GM19023 (cell line): ENCODE results near the gene DNAJC30.

Experiments
- ATAC-seq: cut with Tn5 transposase; IDR thresholded peaks from one replicate; pipeline ENCODE4 v1.9.1; 2021; ENCODE audit warnings: mild to moderate bottlenecking, moderate library complexity; ENCODE audit not compliant: unreplicated experiment

The DNAJC30 gene

DNA sequence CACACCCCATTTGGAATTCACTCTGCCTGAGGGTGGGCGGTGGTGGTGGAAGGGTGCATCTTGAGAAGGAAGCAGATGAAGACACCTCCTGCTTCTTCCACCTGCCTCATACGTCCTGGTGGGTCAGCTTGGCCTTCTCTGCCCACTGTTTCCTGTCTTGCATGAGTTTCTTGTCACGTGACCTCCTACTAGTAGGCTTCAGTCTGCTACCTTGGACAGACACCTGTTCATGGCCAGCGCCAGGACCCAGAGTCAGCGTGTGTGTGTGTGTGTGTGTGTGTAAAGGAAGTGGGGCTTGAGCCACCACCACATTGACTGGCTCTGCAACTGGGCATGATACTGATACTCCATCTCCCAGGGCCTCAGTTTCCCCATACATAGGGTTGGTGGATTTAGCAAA is 32.7 kb downstream of the DNAJC30 start:
- no peak for ATAC-seq

DNA sequence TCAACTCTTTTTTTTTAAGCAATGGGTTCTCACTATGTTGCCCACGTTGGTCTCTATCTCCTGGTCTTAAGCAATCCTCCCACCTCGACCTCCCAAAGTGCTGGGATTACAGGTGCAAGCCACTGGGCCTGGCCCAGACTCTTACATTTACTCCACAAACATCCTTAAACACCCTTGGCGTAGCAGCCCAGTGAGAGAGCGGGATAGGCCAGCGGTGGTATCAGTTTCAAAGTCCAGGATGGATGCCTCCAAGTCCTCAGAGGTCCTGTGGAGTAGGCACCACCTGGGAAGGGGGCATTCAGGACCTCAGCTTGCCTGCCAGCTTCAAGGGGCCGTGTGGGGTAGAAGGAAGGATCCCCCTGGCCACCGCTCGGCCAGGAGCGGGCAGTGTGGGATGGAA is 33.7 kb downstream of the DNAJC30 start:
- no peak for ATAC-seq

DNA sequence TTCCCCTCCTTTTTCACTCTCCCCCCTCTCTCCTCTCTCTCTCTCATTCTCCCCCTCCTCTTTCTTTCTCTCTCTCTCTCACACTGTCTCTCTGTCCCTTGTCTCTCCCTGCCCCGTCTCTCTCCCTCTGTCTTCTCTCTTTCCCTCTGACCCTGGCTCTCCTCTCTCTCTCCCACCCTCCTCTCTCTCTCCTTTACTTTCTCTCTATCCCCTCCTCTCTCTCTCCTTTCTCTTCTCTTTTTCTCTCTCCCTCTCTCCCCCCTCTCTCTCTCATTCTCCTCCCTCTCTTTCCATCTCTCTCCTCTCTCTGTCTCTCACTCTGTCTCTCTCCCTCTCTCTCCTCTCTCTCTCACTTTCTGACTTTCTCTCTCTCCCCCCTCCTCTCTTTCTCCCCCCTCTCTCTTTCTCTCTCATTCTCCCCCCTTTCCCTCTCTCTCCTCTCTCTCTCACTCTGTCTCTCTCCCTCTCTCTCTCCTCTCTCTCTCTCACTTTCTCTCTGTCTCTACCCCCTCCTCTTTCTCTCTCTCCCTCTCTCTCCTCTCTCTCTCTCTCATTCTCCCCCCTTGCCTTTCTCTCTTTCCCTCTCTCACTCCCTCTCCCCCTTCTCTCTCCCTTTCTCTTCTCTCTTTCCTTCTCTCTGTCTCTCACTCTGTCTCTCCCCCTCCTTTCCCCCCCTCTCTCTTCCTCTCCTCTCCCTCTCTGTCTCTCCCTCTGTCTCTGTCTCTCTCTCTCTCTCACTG is 34.5 kb downstream of the DNAJC30 start:
- ATAC-seq, result no peak

DNA sequence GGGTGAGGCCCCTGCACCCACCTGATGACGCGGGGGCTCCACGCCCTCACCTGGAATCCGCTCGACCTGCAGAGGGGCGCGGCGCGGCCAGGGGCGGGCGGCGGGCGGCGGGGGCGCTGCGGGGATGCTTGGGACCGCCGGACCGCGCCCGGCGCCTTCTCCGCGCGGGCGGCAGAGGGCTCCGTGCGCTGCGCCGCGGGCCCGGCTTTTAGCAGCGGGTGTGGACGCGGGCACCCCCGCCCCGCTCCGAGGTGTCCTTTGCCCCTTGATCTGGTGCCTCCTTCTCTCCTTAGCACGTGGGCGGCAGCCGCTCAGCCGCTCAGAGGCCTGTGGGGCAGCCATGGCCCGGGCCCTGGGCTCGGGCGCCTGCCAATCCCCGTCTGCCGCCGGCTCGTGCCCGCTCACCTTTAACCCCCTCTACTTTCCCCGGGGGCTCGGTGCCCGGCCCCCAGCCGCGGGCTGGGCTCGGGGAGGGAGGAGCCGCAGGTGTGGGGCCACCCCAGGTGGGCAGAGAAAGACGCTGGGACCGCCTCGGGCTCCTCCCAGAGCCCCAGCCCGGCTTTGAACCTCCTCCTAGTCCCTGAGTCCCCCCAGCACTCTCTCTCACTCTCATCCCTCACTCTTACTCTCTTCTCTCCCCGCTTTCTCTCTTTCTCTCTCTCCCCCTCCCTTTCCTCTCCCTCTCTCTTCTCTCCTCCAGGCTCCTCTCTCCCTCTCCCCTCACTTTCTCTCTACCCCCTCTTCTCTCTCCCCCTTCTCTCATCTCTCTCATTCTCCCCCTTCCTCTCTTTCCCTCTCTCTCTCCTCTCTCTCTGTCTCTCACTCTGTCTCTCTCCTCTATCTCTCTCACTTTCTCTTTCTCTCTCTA is 35.3 kb downstream of the DNAJC30 start:
- no peak for ATAC-seq

DNA sequence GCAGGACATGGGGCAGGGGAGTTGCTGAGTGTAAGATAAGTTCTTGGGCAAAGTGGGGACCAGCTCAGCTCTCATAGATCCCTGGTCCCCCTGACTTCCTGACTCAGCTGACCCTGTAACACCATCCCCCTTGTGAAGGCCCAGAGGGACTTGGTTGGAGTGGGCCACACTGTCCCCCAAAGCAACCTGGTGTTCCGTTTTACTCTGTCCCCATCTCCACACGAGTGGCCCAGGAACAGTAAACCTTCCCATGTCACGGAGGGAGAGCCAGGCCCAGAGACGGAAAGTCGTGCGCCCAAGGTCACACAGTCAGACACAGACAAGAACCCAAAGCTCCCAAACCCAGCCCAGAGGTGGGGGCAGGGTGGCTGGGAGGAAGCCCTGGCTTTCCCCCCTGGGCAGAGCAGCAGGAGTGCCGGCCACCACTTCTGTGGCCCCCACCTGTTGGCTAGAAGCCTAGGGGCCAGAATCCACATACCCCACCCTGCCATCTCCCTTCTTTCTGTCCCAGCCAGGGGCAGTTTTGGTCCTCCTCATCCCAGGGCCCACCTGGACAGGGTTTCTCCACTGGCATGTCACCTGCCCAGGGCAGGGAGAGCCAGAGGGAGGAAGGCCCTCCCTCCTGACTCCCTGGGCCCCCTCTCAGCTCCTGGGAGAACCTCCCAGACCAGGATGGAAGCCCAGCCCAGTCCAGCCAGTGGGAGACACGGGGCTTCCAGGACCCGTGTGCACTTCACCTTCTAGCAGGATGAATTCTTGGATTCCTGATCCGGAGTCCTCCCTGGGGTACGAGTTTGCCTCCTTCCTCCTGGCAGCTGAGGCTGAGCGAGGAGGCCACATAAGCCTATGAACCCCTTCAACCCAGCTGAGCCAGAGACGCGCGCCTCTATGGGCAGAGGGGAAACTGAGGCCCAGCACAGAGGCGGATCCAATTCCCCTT is 36.2 kb downstream of the DNAJC30 start:
- ATAC-seq, result no peak

DNA sequence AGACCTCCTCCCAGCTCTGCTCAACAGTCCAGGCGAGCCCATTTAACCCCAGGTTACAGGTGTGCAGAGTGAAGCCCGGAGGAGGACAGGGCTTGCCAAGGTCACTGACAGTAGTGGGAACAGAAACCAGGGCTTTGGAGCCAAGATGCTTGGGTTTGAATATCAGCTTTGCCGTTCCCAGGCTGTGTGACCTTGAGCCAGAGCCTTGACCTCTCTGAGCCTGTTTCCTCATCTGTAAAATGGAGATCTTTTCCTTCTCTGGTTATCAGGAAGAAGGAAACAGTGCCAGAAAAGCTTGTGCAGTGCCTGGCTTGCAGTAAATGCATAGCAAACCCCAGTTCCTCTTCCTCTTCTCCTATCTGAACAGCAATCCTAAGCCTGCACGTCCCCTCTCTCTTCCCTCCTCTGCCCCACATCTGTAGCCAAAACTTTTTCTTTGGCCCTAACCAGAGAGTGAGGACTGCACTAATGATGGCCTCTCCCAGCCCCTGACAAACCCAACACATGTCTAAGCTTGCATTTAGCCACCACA is 37.5 kb downstream of the DNAJC30 start:
- ATAC-seq, result no peak

DNA sequence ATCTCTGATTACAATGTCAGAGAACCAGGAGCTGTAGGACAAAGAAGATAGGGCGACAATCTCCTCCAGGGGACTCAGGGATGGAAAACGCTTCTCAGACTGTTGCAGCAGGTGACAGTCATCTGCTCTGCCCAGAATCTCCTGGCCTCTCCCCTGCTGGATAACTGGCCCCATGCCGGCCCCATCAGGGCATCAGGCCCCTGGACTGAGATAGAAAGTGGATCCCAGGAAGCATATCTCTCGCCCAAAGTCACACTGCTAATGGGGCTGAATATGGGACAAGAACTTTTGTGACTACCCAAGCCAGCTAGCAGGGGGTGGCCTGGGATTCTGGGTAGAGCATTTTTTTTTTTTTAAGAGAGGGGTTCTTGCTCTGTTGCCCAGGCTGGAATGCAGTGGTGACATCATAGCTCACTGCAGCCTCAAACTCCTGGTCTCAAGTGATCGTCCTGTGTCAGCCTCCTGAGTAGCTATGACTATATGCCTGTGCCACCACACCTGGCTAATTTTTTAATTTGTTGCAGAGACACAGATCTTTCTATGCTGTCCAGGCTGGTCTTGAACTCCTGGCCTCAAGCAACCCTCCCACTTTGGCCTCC is 38.5 kb downstream of the DNAJC30 start:
- no peak for ATAC-seq

DNA sequence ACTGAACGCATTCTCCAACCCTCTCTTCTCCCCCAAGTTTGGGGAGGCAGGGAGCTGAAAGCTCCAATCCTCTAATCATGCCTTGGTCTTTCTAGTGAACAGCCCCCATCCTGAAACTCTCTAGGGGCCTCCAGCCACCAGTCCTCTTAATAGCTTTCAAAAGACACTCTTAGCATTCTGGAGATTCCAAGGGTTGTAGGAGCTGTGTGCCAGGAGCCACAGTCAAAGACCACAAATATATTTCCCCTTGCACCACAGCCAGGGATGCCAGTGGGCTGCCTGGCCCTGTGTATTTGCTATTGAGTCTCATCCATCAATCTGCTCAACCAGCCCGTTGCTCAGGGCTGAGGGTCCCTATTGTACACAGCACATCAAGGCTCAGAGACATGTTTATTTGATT is 40.4 kb downstream of the DNAJC30 start:
- no peak for ATAC-seq

DNA sequence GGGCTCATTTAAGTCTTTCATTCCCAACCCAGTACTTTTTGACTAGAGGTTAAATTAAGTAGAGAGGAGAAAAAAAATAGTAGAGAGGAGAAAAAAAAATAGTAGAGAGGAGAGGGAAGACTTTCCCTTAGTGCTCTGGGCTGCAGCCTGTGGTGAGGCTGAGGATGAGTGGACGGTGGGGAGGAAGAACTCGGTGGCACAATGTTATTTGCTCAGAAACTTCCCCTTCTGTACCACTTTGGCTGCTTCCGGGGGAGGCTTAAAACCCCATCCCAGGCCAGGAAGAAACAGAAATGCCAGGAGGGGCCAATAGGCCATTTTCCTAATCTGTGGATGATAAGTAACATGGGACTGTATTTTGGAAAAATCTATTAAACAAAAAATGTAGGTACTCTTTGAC is 44.3 kb downstream of the DNAJC30 start:
- ATAC-seq, result no peak

DNA sequence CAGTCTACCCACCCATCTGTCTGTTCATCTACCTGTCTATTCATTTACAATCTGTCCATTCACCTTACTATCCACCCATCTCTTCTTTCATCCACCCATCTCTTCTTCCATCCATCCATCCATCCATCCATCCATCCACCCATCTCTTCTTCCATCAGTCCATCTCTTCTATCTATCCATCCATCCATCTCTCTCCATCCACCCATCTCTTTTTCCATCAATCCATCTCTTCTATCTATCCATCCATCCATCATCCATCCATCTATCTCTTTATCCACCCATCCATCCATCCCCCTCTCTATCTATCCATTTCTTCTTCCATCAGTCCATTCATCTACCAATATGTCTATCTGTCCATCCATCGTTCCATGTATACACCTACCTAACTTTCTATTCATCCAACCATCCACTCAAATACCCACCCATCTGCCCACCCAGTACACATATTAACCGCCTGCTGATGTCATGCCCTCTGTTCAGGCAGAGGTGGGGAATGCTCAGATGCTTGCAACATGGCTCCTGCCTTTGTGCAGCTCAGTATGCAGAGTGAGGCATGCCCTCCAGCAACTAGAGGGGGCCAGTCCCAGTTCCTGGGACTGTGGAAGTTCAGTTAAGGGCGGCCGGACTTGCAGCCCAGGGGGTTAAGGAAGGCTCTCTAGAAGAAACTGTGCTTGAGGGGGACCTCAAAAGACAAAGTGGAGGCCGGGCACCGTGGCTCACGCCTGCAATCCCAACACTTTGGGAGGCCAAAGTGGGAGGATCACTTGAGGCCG is 47.6 kb downstream of the DNAJC30 start:
- ATAC-seq, result no peak

DNA sequence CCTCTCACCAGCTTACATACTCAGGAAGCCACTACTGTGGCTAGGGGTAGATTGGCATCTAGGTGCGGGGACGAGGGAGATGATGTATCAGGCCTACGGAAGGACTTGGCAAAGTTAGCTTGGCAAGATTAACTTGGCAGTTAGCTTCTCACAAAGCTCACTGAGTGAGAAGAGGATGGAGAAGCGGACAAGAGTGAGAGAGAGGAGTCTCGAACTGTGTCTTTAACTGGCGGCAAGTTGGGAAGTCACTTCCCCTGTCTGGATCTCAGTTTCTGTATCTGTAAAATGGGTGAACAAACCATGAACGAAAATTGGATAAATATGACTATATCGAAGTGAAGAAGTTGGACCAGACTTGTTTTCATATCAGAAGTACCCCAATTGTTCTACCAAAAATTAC is 49.4 kb downstream of the DNAJC30 start:
- no peak for ATAC-seq

DNA sequence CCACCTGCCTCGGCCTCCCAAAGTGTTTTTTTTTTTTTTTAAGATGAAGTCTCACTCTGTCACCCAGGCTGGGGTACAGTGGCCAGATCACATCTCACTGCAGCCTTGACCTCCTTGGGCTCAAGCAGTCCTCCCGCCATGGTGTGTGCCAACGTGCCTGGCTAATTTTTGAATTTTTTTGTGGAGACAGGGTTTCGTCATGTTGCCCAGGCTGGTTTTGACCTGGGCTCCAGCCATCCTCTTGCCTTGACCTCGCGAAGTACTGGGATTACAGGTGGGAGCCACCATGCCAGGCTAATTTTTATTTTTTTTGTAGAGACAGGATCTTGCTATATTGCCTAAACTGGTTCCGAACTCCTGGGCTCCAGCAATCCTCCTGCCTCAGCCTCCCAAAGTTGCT is 49.9 kb downstream of the DNAJC30 start:
- ATAC-seq, result no peak

DNA sequence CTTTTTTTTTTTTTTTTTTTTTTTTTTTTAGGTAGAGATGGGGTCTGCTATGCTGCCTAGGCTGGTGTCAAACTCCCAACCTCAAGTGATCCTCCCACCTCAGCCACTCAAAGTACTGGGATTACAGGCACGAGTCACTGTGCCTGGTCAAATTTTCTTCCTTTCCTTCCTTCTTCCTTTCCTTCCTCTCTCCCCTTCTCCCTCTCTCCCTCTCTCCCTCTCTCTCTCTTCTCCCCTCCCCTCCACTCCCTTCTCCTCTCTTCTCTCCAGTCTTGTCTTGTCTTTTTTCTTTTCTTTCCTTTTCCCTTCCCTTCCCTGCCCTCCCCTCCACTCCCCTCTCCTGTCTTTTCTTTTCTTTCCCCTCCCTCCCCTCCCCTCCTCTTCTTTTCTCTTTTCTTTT is 51.7 kb downstream of the DNAJC30 start:
- no peak for ATAC-seq
